ENCODE results near the gene MAP3K5.
A peak's percentile ranks its signal among the peaks of the same experiment; 100 is the strongest.

Gene MAP3K5

GRCh38 chr6:136672144-136672543, 120.1 kb downstream of the MAP3K5 start:
- DNase-seq = no peak

- no peak for DNase-seq
Observed at GRCh38 chr6:136669299-136669699, 123.0 kb downstream of the MAP3K5 start.

- no peak for DNase-seq
Observed at GRCh38 chr6:136668571-136668970, 123.7 kb downstream of the MAP3K5 start.

- DNase-seq = no peak
Observed at GRCh38 chr6:136666041-136666440, 126.2 kb downstream of the MAP3K5 start.

- DNase-seq = no peak
Observed at GRCh38 chr6:136662347-136663237, 129.7 kb downstream of the MAP3K5 start.

GRCh38 chr6:136660727-136661126, 131.6 kb downstream of the MAP3K5 start:
- DNase-seq = no peak

GRCh38 chr6:136659991-136660499, 132.2 kb downstream of the MAP3K5 start:
- no peak for DNase-seq

- no peak for DNase-seq
Observed at GRCh38 chr6:136658711-136659110, 133.6 kb downstream of the MAP3K5 start.

GRCh38 chr6:136657666-136658065, 134.6 kb downstream of the MAP3K5 start:
- DNase-seq = no peak

- DNase-seq = no peak
Observed at GRCh38 chr6:136656121-136656520, 136.2 kb downstream of the MAP3K5 start.

GRCh38 chr6:136655239-136656014, 136.8 kb downstream of the MAP3K5 start:
- no peak for DNase-seq

GRCh38 chr6:136654086-136654485, 138.2 kb downstream of the MAP3K5 start:
- DNase-seq = no peak

- DNase-seq = no peak
Observed at GRCh38 chr6:136652656-136653055, 139.6 kb downstream of the MAP3K5 start.

- DNase-seq = no peak
Observed at GRCh38 chr6:136651982-136652381, 140.3 kb downstream of the MAP3K5 start.

GRCh38 chr6:136647363-136647852, 144.9 kb downstream of the MAP3K5 start:
- peak; percentile 42 to 51 for DNase-seq

- DNase-seq = no peak
Observed at GRCh38 chr6:136646377-136646776, 145.9 kb downstream of the MAP3K5 start.

GRCh38 chr6:136644597-136644952, 147.7 kb downstream of the MAP3K5 start:
- no peak for DNase-seq

- peak; percentile 81 to 85 for DNase-seq
Observed at GRCh38 chr6:136643850-136644596, 148.3 kb downstream of the MAP3K5 start.

- DNase-seq = no peak
Observed at GRCh38 chr6:136641873-136642465, 150.3 kb downstream of the MAP3K5 start.

- no peak for DNase-seq
Observed at GRCh38 chr6:136641166-136641565, 151.1 kb downstream of the MAP3K5 start.

GRCh38 chr6:136640132-136640915, 152.0 kb downstream of the MAP3K5 start:
- no peak for DNase-seq

- DNase-seq = no peak
Observed at GRCh38 chr6:136639702-136640101, 152.6 kb downstream of the MAP3K5 start.
